A549 (cell line): Measurements from ENCODE around the gene KCNK3. TPM values are rescaled to one million over a fixed set of nuclear protein-coding genes. Genes with fewer than 3 reads are reported as not detected.

Experiments
- ATAC-seq, 2 experiments: fragments of 200-7000 bp in 1 of 2; fragments of >200 bp in 1 of 2; cut with Nextera tagmentation in 1 of 2; cut with Tn5 transposase in 1 of 2; 3 replicates each; pipeline versions ENCODE4 v1.8.0 to v1.9.1; 2018 to 2020; ENCODE audit warnings: mild to moderate bottlenecking in 1 of 2, moderate library complexity in 1 of 2
- CTCF ChIA-PET: fragments of 300-600 bp; sonication (Branson Sonifier 250); formaldehyde crosslinking; extraction: SDS; loops from one replicate; lab custom pipeline; 2021; ENCODE audit warnings: antibody characterized with exemption, inconsistent platforms; lab: Yijun Ruan, JAX
- POLR2A ChIA-PET: fragments of 350-600 bp; formaldehyde crosslinking; extraction: SDS; loops from one replicate; lab custom pipeline; 2021; ENCODE audit warnings: antibody characterized with exemption, inconsistent platforms; lab: Yijun Ruan, JAX
- DNase-seq, 2 experiments: peaks; one replicate each; pipeline versions ENCODE4 v3.0.0 to v3.0.0-alpha.2; 2011 to 2016; ENCODE audit warnings: low read depth in 1 of 2, low spot score in 1 of 2
- FAIRE-seq: peaks from 2 replicates; lab custom pipeline; 2011; peaks lifted over from hg19 to GRCh38; lab: Jason Lieb, UNC
- H3K27ac ChIP-seq, 2 experiments: fragments of >200 bp; sonication (Bioruptor Twin); formaldehyde crosslinking; 3 replicates each; pipeline ENCODE4 v1.5.1; 2016 to 2017
- H3K4me1 ChIP-seq: fragments of >200 bp; sonication (Bioruptor Twin); formaldehyde crosslinking; 3 replicates; pipeline ENCODE4 v1.6.1; 2016
- H3K4me2 ChIP-seq: fragments of >200 bp; sonication (Bioruptor Twin); formaldehyde crosslinking; 3 replicates; pipeline ENCODE4 v1.6.1; 2016
- H3K4me3 ChIP-seq: fragments of >200 bp; sonication (Bioruptor Twin); formaldehyde crosslinking; 3 replicates; pipeline ENCODE4 v1.5.1; 2016
- H3K9me3 ChIP-seq: fragments of >200 bp; sonication (Bioruptor Twin); formaldehyde crosslinking; 3 replicates; pipeline ENCODE4 v1.6.1; 2016
- ATOH8 ChIP-seq: fragments of 250-450 bp; sonication (Bioruptor Pico); IDR thresholded peaks from 2 replicates; pipeline ENCODE4 v1.5.0; 2020; ENCODE audit warnings: low read depth, mild to moderate bottlenecking, moderate library complexity
- BHLHE40 ChIP-seq: IDR thresholded peaks from 2 replicates; pipeline ENCODE4 v1.6.1; 2012; ENCODE audit warnings: low read depth, low read length, inconsistent platforms
- CBX2 ChIP-seq: fragments of 200-600 bp; sonication (generic); IDR thresholded peaks from 2 replicates; pipeline ENCODE4 v1.6.1; 2016; ENCODE audit warnings: low read depth, mild to moderate bottlenecking, borderline replicate concordance
- CEBPB ChIP-seq, 2 experiments: fragments of >200 bp in 1 of 2; sonication (Bioruptor Twin) in 1 of 2; formaldehyde crosslinking in 1 of 2; IDR thresholded peaks; 2 replicates each; pipeline ENCODE4 v1.6.1; 2012 to 2016
- CHD4 ChIP-seq: fragments of 200-600 bp; sonication (generic); IDR thresholded peaks from 2 replicates; pipeline ENCODE4 v1.6.1; 2016; ENCODE audit warnings: antibody characterized with exemption, mild to moderate bottlenecking, borderline replicate concordance
- EHF ChIP-seq: fragments of 250-450 bp; sonication (Bioruptor Pico); IDR thresholded peaks from 2 replicates; pipeline ENCODE4 v1.5.0; 2020; ENCODE audit warnings: mild to moderate bottlenecking
- EHMT2 ChIP-seq: fragments of 200-600 bp; sonication (generic); IDR thresholded peaks from 2 replicates; pipeline ENCODE4 v1.6.1; 2016; ENCODE audit warnings: antibody characterized with exemption, low read depth, mild to moderate bottlenecking, moderate library complexity
- ELK1 ChIP-seq: fragments of 150-350 bp; IDR thresholded peaks from 2 replicates; pipeline ENCODE4 v1.6.1; 2014; ENCODE audit warnings: low read depth, mild to moderate bottlenecking, low read length
- HMGXB4 ChIP-seq: fragments of 250-450 bp; sonication (Bioruptor Pico); IDR thresholded peaks from 2 replicates; pipeline ENCODE4 v1.5.0; 2021; ENCODE audit warnings: mild to moderate bottlenecking, moderate library complexity, borderline replicate concordance
- HOXA7 ChIP-seq: fragments of 250-450 bp; sonication (Bioruptor Pico); IDR thresholded peaks from 2 replicates; pipeline ENCODE4 v1.5.0; 2020; ENCODE audit warnings: mild to moderate bottlenecking, moderate library complexity
- HOXB13 ChIP-seq: fragments of 250-450 bp; sonication (Bioruptor Pico); IDR thresholded peaks from 2 replicates; pipeline ENCODE4 v1.5.0; 2020; ENCODE audit warnings: low read depth, mild to moderate bottlenecking, moderate library complexity
- HOXB5 ChIP-seq: fragments of 250-450 bp; sonication (Bioruptor Pico); IDR thresholded peaks from 2 replicates; pipeline ENCODE4 v1.5.0; 2020; ENCODE audit warnings: mild to moderate bottlenecking, moderate library complexity
- JUN ChIP-seq, 2 experiments: fragments of >200 bp; sonication (Bioruptor Twin); formaldehyde crosslinking; IDR thresholded peaks; 2 replicates in 1 of 2; 3 replicates in 1 of 2; pipeline ENCODE4 v1.6.1; 2016 to 2017
- JUNB ChIP-seq: fragments of >200 bp; sonication (Bioruptor Twin); formaldehyde crosslinking; IDR thresholded peaks from 2 replicates; pipeline ENCODE4 v1.6.1; 2016
- KDM5A ChIP-seq: fragments of 200-600 bp; sonication (generic); IDR thresholded peaks from 2 replicates; pipeline ENCODE4 v1.6.1; 2016; ENCODE audit warnings: antibody characterized with exemption, mild to moderate bottlenecking
- MAFK ChIP-seq: fragments of 450-650 bp; IDR thresholded peaks from 2 replicates; pipeline ENCODE4 v1.6.1; 2014; ENCODE audit not compliant: partially characterized antibody
- NFE2L2 ChIP-seq: fragments of 150-350 bp; conservative IDR thresholded peaks from 2 replicates; pipeline ENCODE4 v1.6.1; 2014; ENCODE audit warnings: low read length
- NR3C1 ChIP-seq: fragments of >200 bp; sonication (Bioruptor Twin); formaldehyde crosslinking; IDR thresholded peaks from 3 replicates; pipeline ENCODE4 v1.6.1; 2017
- PBX3 ChIP-seq: IDR thresholded peaks from 2 replicates; pipeline ENCODE4 v1.6.1; 2012
- POLR2A ChIP-seq: IDR thresholded peaks from 2 replicates; pipeline ENCODE4 v1.6.1; 2012; ENCODE audit warnings: mild to moderate bottlenecking, low read length
- POLR2AphosphoS2 ChIP-seq: conservative IDR thresholded peaks from 2 replicates; pipeline ENCODE4 v1.6.1; 2012; ENCODE audit warnings: low read length, improper control_type of control experiment, inconsistent platforms
- RAD21 ChIP-seq, 2 experiments: fragments of >200 bp in 1 of 2; sonication (Bioruptor Twin) in 1 of 2; formaldehyde crosslinking in 1 of 2; IDR thresholded peaks in 1 of 2; conservative IDR thresholded peaks in 1 of 2; 2 replicates in 1 of 2; 3 replicates in 1 of 2; pipeline ENCODE4 v1.6.1; 2012 to 2018; ENCODE audit warnings: inconsistent platforms in 1 of 2
- RARB ChIP-seq: fragments of 250-450 bp; sonication (Bioruptor Pico); IDR thresholded peaks from 2 replicates; pipeline ENCODE4 v1.8.0; 2021; ENCODE audit warnings: mild to moderate bottlenecking, moderate library complexity
- TFCP2L1 ChIP-seq: fragments of 250-450 bp; sonication (Bioruptor Pico); IDR thresholded peaks from 2 replicates; pipeline ENCODE4 v1.5.0; 2021; ENCODE audit warnings: mild to moderate bottlenecking
- TP53 ChIP-seq: fragments of 250-450 bp; sonication (Bioruptor Pico); IDR thresholded peaks from 2 replicates; pipeline ENCODE4 v1.5.0; 2021; ENCODE audit warnings: mild to moderate bottlenecking, moderate library complexity
- ZC3H11A ChIP-seq: fragments of 450-650 bp; IDR thresholded peaks from 2 replicates; pipeline ENCODE4 v1.6.1; 2014; ENCODE audit warnings: antibody characterized with exemption, mild to moderate bottlenecking
- ZFP36 ChIP-seq: fragments of 450-650 bp; IDR thresholded peaks from 2 replicates; pipeline ENCODE4 v1.6.1; 2014; ENCODE audit warnings: borderline replicate concordance; ENCODE audit not compliant: partially characterized antibody
- ZSCAN20 ChIP-seq: fragments of 250-450 bp; sonication (Bioruptor Pico); IDR thresholded peaks from 2 replicates; pipeline ENCODE4 v1.8.0; 2022; ENCODE audit warnings: mild to moderate bottlenecking, moderate library complexity
- WGBS: methylation state at CpG from one replicate; pipeline ENCODE4 v1.1.6; 2017; ENCODE audit errors: missing lambda C conversion rate; 5-methylcytosine and 5-hydroxymethylcytosine counted together
- polyA plus RNA-seq, 4 experiments: library from polyadenylated mRNA; depleted of rRNA in 3 of 4; stranded (reverse); fragments of >200 nt; fragmentation: RNase III in 1 of 4; extraction: RNeasy Plus Mini Kit Qiagen cat#74134 plus additional on column Dnase treatment in 1 of 4; gene quantifications; 2 replicates in 3 of 4; 3 replicates in 1 of 4; pipeline ENCODE4 v1.2.3, GENCODE V29; 2011 to 2017

Gene KCNK3
- polyA plus RNA-seq, 2 of the 4 experiments (the other 2 are of a cell fraction): 2.4 to 2.8 TPM

GRCh38 chr2:26655611-26656195 lies 36.8 kb upstream of the KCNK3 start:
- WGBS: 87% methylated on average over 9 of the region's 9 CpGs
- no peak for DNase-seq
- Histone ChIP-seq H3K4me3 (no peak overlapping the region), H3K27ac (no peak overlapping the region), H3K9me3 (peaks cover 20% of the 10 kb centered on the region), H3K4me2 (no peak overlapping the region), H3K4me1 (no peaks in the 10 kb centered on the region)
- ATAC-seq: no peak
- no peak for FAIRE-seq
- POLR2A ChIA-PET: no interaction called here
- CTCF ChIA-PET: interaction anchor here (0.5 kb wide), 1 partner anchor 8 kb away, joined by 3 read pairs; no protein-coding TSS in a partner anchor
- no peak for TF ChIP-seq EHMT2
- TF ChIP-seq TFCP2L1 (CRISPR knock-in tag): no peak
- TF ChIP-seq RARB (CRISPR knock-in tag): no peak
- TF ChIP-seq CHD4: no peak
- TF ChIP-seq ZC3H11A: no peak
- TF ChIP-seq POLR2A: no peak
- TF ChIP-seq POLR2AphosphoS2: no peak
- TF ChIP-seq KDM5A: no peak
- no peak for TF ChIP-seq MAFK
- TF ChIP-seq ZFP36: no peak
- no peak for TF ChIP-seq ATOH8 (CRISPR knock-in tag)
- no peak for TF ChIP-seq HMGXB4 (CRISPR knock-in tag)
- TF ChIP-seq HOXB5 (CRISPR knock-in tag): no peak
- TF ChIP-seq HOXB13: no peak
- no peak for TF ChIP-seq EHF (CRISPR knock-in tag)

GRCh38 chr2:26657265-26657664 lies 35.3 kb upstream of the KCNK3 start:
- no peak for TF ChIP-seq JUNB
- no peak for TF ChIP-seq POLR2A
- TF ChIP-seq NFE2L2: no peak
- TF ChIP-seq ELK1: no peak
- TF ChIP-seq RAD21 (conservative IDR thresholded peaks at IDR 0.05 in 1 of 2, IDR thresholded peaks at IDR 0.05 in 1 of 2): no peak
- TF ChIP-seq JUN (IDR thresholded peaks at IDR 0.05): no peak
- no peak for TF ChIP-seq PBX3
- no peak for TF ChIP-seq ZFP36
- TF ChIP-seq RARB (CRISPR knock-in tag): no peak
- no peak for TF ChIP-seq BHLHE40
- TF ChIP-seq NR3C1: no peak
- TF ChIP-seq CBX2: no peak
- no peak for TF ChIP-seq TP53 (CRISPR knock-in tag)
- no peak for TF ChIP-seq HOXA7 (CRISPR knock-in tag)
- TF ChIP-seq EHF (CRISPR knock-in tag): no peak
- TF ChIP-seq HOXB13: no peak
- no peak for TF ChIP-seq ZSCAN20 (CRISPR knock-in tag)
- no peak for TF ChIP-seq POLR2AphosphoS2
- TF ChIP-seq CEBPB (IDR thresholded peaks at IDR 0.05): no peak
- no peak for TF ChIP-seq ZC3H11A
- no peaks in the 10 kb centered on the region for H3K4me1 ChIP-seq
- no peak overlapping the region for H3K27ac ChIP-seq
- 43% methylated on average over 4 of the region's 4 CpGs for WGBS
- no peak overlapping the region for H3K4me3 ChIP-seq
- ChIA-PET CTCF (interaction anchor here (0.5 to 2.0 kb wide), 6 partner anchors 25 to 298 kb away, joined by 3 to 10 read pairs (median 4); no protein-coding TSS in a partner anchor), POLR2A (no interaction called here)
- no peak overlapping the region for H3K4me2 ChIP-seq
- FAIRE-seq: no peak
- H3K9me3 ChIP-seq: peaks cover 33% of the 10 kb centered on the region
- no peak for ATAC-seq
- no peak for DNase-seq
